ENCODE results near the gene ZNF391.

DNA sequence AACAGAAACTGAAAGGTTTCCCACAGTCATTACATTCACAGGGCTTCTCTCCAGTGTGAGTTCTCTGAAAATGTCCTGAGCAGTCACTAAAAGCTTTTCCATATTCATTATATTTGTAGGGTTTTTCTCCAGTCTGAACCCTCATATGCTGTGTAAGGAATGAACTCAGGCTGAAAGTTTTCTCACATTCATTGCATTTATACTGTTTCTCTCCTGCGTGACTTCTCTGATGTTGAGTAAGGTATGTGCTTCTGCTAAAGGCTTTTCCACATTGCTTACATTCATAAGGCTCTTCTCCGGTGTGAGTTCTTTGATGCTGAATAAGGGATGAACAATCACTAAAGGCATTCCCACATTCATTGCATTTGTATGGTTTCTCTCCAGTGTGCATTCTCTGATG, 29.8 kb upstream of the ZNF391 start:
- TF ChIP-seq, protein P1, sequence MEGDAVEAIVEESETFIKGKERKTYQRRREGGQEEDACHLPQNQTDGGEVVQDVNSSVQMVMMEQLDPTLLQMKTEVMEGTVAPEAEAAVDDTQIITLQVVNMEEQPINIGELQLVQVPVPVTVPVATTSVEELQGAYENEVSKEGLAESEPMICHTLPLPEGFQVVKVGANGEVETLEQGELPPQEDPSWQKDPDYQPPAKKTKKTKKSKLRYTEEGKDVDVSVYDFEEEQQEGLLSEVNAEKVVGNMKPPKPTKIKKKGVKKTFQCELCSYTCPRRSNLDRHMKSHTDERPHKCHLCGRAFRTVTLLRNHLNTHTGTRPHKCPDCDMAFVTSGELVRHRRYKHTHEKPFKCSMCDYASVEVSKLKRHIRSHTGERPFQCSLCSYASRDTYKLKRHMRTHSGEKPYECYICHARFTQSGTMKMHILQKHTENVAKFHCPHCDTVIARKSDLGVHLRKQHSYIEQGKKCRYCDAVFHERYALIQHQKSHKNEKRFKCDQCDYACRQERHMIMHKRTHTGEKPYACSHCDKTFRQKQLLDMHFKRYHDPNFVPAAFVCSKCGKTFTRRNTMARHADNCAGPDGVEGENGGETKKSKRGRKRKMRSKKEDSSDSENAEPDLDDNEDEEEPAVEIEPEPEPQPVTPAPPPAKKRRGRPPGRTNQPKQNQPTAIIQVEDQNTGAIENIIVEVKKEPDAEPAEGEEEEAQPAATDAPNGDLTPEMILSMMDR (conservative IDR thresholded peaks at IDR 0.05 in 1 of 2, IDR thresholded peaks at IDR 0.05 in 1 of 2; ENCODE audit: extremely low read depth in 1 of 2, insufficient read depth in 1 of 2, low read depth in 1 of 2, low read length in 2 of 2), result no peak
- no peak for TF ChIP-seq EZH2 (IDR thresholded peaks at IDR 0.05; ENCODE audit: borderline replicate concordance, low read length)
